Vagina (tissue), 2 donors: ENCODE measurements around the gene ULBP2. TPM values are rescaled to one million over a fixed set of nuclear protein-coding genes. Genes with fewer than 3 reads are reported as not detected.
A peak's percentile ranks its signal among the peaks of the same experiment; 100 is the strongest.

Experiments
- DNase-seq, 2 donors: peaks; one replicate each; pipeline ENCODE4 v3.0.0-alpha.2; 2017; ENCODE audit errors: extremely low spot score in 2 of 2
- H3K27ac ChIP-seq: fragments of 200-600 bp; sonication (generic); one replicate; pipeline ENCODE4 v1.5.1; 2019
- H3K27me3 ChIP-seq: fragments of 200-600 bp; sonication (generic); one replicate; pipeline ENCODE4 v1.5.1; 2019
- H3K36me3 ChIP-seq, 2 donors: fragments of 200-600 bp; sonication (generic); one replicate each; pipeline ENCODE4 v1.5.1; 2017 to 2019
- H3K4me1 ChIP-seq: fragments of 200-600 bp; sonication (generic); one replicate; pipeline ENCODE4 v1.5.1; 2019
- H3K4me3 ChIP-seq, 2 donors: fragments of 200-600 bp; sonication (generic); 1 replicate in 1 of 2; 2 replicates in 1 of 2; pipeline ENCODE4 v1.5.1; 2016 to 2019
- H3K9me3 ChIP-seq: fragments of 200-600 bp; sonication (generic); one replicate; pipeline ENCODE4 v1.5.1; 2019
- CTCF ChIP-seq, 3 experiments: fragments of 450-650 bp in 2 of 3; fragments of 200-600 bp in 1 of 3; sonication (generic) in 1 of 3; IDR thresholded peaks; one replicate each; pipeline ENCODE4 v1.5.1; 2017 to 2019; ENCODE audit warnings: antibody characterized with exemption in 3 of 3, mild to moderate bottlenecking in 2 of 3, moderate library complexity in 2 of 3
- POLR2A ChIP-seq, 2 donors: fragments of 450-650 bp; IDR thresholded peaks; one replicate each; pipeline ENCODE4 v1.6.1; 2017; ENCODE audit warnings: antibody characterized with exemption in 2 of 2, mild to moderate bottlenecking in 2 of 2, moderate library complexity in 2 of 2
- POLR2AphosphoS5 ChIP-seq, 2 donors: sonication (generic); formaldehyde crosslinking; IDR thresholded peaks; one replicate each; pipeline ENCODE4 v1.9.0; 2017; ENCODE audit warnings: antibody characterized with exemption in 2 of 2, mild to moderate bottlenecking in 2 of 2, low read depth in 1 of 2; ENCODE audit not compliant: insufficient read depth in 1 of 2
- intact Hi-C: fragments of 100-400 bp; cut with DNase I; formaldehyde crosslinking; loops from one replicate; pipeline ENCODE4 v1.15.1; 2023
- total RNA-seq: library from RNA; depleted of rRNA; stranded (reverse); fragments of >200 nt; gene quantifications from one replicate; pipeline ENCODE4 v1.2.3, GENCODE V29; 2016

Gene ULBP2
- total RNA-seq, 1 donor from 2014 or later = not detected

GRCh38 chr6:149897015-149897697, 44.7 kb upstream of the ULBP2 start:
- H3K4me1 ChIP-seq = peaks cover 51% of the 10 kb centered on the region
- intact Hi-C loops = no loop called here
- peak overlapping the region; percentile 33 to 36 for H3K4me3 ChIP-seq

GRCh38 chr6:149897855-149898744, 43.7 kb upstream of the ULBP2 start, which contains the start of gene RAET1E:
Gene RAET1E, minus strand, starts transcription at chr6:149898113. Its CDS starts 7,212 bp downstream, at chr6:149890901.
- Histone ChIP-seq H3K4me1 (peaks cover 51% of the 10 kb centered on the region), H3K9me3 (no peaks in the 10 kb centered on the region), H3K27ac (peak within 1 kb of the TSS; percentile 73), H3K4me3 (peak within 1 kb of the TSS; percentile 33 to 36), H3K27me3 (no peaks in the 10 kb centered on the region), H3K36me3 (no peaks in the 10 kb centered on the region)
- TF ChIP-seq POLR2AphosphoS5 (IDR thresholded peaks at IDR 0.05; ENCODE audit: insufficient read depth in 1 of 2, low read depth in 1 of 2) = no peak
- TF ChIP-seq CTCF (IDR thresholded peaks at IDR 0.05) = no peak
- TF ChIP-seq POLR2A (IDR thresholded peaks at IDR 0.05) = no peak
- DNase-seq = peak in 1 of 2 donors; percentile 78
- intact Hi-C loops = no loop called here

More at GRCh38 chr6:149897015-149897697, 44.7 kb upstream of the ULBP2 start:
- DNase-seq = peak; percentile 64 to 96
- H3K27me3 ChIP-seq = no peaks in the 10 kb centered on the region
- H3K27ac ChIP-seq = peak overlapping the region; percentile 73
- no peaks in the 10 kb centered on the region for H3K9me3 ChIP-seq
- no peaks in the 10 kb centered on the region for H3K36me3 ChIP-seq
- TF ChIP-seq POLR2A (IDR thresholded peaks at IDR 0.05) (no peak), POLR2AphosphoS5 (IDR thresholded peaks at IDR 0.05; ENCODE audit: insufficient read depth in 1 of 2, low read depth in 1 of 2) (peak; percentile 70 to 75)

GRCh38 chr6:149898966-149899365, 42.8 kb upstream of the ULBP2 start:
- Histone ChIP-seq H3K27ac (peak overlapping the region; percentile 73), H3K36me3 (no peaks in the 10 kb centered on the region), H3K4me1 (peaks cover 51% of the 10 kb centered on the region), H3K9me3 (no peaks in the 10 kb centered on the region), H3K4me3 (no peak overlapping the region), H3K27me3 (no peaks in the 10 kb centered on the region)
- no peak for DNase-seq
- TF ChIP-seq POLR2AphosphoS5 (IDR thresholded peaks at IDR 0.05; ENCODE audit: insufficient read depth in 1 of 2, low read depth in 1 of 2) (no peak), CTCF (IDR thresholded peaks at IDR 0.05) (no peak), POLR2A (IDR thresholded peaks at IDR 0.05) (no peak)
- intact Hi-C loops = no loop called here

- peak overlapping the region; percentile 73 for H3K27ac ChIP-seq
Observed at GRCh38 chr6:149899486-149899885, 42.3 kb upstream of the ULBP2 start.

More at GRCh38 chr6:149899486-149899885, 42.3 kb upstream of the ULBP2 start:
- TF ChIP-seq POLR2AphosphoS5 (IDR thresholded peaks at IDR 0.05; ENCODE audit: insufficient read depth in 1 of 2, low read depth in 1 of 2) (peak in 1 of 2 donors; percentile 54), CTCF (IDR thresholded peaks at IDR 0.05) (no peak), POLR2A (IDR thresholded peaks at IDR 0.05) (no peak)
- Histone ChIP-seq H3K4me3 (no peak overlapping the region), H3K4me1 (peaks cover 46% of the 10 kb centered on the region), H3K36me3 (no peaks in the 10 kb centered on the region), H3K9me3 (no peaks in the 10 kb centered on the region), H3K27me3 (no peaks in the 10 kb centered on the region)
- DNase-seq = peak in 1 of 2 donors; percentile 67
- intact Hi-C loops = no loop called here
